Ecto neural progenitor cell (in vitro differentiated cells): ENCODE data around the gene CYBRD1.

Source experiments
- DNase-seq: peaks from one replicate; pipeline ENCODE4 v3.0.0-alpha.2; 2018; ENCODE audit warnings: low spot score

CYBRD1 gene

DNA sequence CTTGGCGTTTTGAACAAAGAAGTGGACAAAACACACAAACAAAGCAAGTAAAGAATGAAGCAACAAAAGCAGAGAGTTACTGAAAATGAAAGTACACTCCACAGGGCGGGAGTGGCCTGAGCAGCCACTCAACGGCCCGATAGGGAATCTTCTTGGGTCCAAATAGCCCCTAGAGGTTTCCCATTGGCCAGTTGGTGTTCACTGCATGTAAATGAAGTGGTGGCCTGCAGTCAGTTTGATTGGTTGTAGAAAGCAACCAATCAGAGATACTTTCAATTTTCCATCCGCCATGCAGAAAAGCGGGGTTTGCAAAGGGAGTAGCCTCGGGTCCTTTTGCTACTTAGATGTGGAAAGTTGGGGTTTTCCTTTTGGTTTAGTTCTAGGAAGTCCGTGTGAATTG is 31.6 kb downstream of the CYBRD1 start:
- no peak for DNase-seq

DNA sequence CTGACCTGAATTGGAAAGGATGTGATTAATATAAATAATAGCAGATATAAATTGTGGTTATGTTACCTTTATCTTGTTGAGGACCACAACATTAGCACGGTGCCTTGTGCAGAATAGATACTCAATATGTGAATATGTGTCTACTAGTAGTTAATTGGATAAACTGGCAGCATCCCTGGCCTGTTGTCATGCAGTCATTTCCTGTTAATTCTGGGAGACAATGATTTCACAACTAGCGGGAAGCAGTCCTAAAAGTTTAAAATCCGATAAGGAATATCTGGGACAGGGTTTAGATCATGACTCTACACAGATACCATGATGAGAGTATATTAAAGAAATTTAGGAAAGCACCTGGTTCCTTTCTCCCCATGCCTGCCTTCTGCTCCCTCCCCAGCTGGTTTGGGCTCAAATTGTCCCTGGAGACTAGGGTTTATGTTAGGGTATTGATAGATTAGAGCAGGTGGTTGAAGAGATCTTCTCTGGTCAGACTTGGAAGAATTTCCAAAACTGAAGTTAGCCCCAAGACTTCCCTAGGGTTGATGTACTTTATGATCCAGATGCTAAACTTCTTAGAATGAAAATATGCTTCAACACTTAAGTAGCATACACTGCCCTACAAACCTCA is 32.8 kb downstream of the CYBRD1 start:
- no peak for DNase-seq

GRCh38 chr2:171557363-171557762 is 35.1 kb downstream of the CYBRD1 start:
- DNase-seq, result no peak

DNA sequence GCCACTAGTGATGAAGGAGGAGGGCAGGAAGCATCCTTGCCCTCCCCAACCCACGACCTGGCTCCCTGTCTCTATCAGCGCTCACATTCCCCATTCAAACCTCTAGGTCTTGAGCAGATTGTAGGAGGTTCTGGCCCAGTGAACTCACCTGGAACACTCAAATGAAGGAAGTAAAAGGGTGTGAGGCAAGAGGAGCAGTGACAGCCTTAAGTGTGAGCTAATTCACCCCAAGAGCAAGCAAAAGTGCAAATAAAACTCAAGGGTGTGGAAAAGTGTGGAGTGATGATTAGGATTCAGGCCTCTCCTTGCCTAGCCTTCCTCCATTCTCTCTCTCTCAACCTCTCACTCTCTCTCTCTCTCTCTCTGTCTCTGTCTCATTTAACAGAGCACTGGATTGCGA is 41.0 kb downstream of the CYBRD1 start:
- DNase-seq, result no peak

DNA sequence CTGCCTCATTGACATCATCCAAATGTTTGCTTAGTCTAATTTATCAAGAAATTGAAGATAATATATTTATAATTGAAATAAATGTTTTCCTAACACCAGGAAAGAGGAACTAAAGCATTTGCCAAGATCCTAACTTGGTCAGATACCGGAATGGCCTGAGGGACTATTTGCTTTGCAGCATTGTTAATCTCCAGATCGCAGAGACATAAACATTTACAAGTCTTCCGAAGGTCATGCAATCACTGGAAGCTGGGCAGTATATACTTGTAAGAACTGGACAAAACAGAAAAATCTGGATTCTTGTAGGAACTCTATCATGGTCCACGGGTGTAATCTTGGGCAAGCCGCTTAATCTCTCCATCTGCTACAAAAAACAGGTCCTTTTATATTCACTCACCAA is 42.2 kb downstream of the CYBRD1 start:
- no peak for DNase-seq

- DNase-seq, result no peak
Measured at GRCh38 chr2:171566057-171566456, 43.8 kb downstream of the CYBRD1 start.

GRCh38 chr2:171566753-171567152 is 44.5 kb downstream of the CYBRD1 start:
- DNase-seq, result no peak

- no peak for DNase-seq
Measured at GRCh38 chr2:171568089-171568488, 45.8 kb downstream of the CYBRD1 start.

- no peak for DNase-seq
Measured at GRCh38 chr2:171571721-171572120, 49.4 kb downstream of the CYBRD1 start.

DNA sequence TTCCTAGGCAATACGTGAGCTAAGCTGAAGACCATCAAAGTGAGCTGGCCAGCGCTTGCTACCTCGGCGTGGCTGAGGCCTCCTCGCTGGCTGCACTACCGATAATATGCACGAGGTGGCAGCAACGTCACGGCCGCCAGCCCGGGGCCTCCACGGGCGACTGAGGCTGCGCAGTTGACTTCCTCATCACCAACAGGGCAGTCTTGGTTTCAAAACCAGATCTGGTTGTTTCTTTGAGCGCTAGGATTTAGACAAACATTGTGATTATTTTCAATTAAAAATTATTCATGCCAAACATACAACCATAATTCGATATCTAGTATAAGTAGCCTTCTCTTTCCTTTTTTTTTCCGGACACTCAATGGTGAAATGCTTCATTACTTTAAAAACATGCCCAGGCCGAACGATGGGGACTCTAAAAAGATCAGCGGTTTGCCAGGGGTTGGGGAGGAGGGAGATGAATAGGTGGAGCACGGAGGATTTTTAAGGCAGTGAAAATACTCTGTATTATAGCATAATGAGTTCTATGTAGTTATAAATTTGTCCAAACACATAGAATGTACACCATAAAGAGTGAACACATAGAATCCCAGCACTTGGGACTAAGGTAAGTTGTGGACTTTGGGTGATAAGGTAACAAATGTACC is 52.0 kb downstream of the CYBRD1 start:
- peak; percentile 88 for DNase-seq

- DNase-seq, result no peak
Measured at GRCh38 chr2:171575606-171576005, 53.3 kb downstream of the CYBRD1 start.

GRCh38 chr2:171578127-171578803 is 56.0 kb downstream of the CYBRD1 start:
- no peak for DNase-seq

GRCh38 chr2:171579481-171579880 is 57.2 kb downstream of the CYBRD1 start:
- no peak for DNase-seq

DNA sequence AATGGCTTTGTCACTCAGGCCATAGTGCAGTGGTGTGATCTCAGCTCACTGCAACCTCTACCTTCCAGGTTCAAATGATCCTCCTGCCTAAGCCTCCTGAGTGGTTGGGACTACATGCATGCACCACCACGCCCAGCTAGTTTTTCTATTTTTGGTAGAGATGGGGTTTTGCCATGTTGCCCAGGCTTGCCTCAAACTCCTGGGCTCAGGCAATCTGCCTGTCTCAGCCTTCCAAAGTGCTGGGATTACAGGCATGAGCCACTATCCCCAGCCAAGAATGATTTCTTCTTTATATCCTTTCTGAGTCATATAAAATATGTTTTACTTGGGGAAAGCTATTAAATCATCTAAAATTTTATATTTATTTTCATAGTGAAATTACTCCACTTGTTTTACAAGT is 61.3 kb downstream of the CYBRD1 start:
- DNase-seq, result no peak

DNA sequence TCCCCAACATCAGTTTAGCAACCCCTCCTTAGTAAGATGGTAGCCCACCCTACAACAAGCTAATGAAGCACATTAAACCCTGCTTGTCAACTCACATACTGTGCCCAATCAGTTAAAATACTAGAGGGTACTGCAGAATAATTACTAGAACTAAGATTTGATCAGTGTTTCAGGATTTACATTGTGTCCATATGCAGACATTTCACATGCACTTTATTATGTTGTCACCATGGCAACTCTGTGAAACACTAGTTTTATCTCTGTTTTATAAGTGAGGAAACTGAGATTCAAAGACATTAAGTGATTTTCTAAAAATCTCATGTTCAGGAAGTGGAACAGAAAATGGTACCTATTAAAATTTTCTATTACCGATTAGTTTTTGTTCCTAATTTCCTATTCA is 61.7 kb downstream of the CYBRD1 start:
- no peak for DNase-seq

DNA sequence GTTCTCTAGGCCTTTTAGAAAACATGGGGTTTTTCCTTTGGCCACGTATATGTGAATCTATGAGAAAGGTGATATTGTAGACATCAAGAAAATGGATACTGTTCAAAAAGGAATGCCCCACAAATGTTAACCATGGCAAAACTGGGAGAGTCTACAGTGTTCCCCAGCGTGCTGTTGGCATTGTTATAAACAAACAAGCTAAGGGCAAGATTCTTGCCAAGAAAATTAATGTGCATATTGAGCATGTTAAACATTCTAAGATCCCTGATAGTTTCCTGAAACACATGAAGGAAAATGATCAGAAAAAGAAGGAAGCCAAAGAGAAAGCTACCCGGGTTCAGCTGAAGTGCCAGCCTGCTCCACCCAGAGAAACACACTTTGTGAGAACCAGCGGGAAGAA is 64.9 kb downstream of the CYBRD1 start:
- no peak for DNase-seq

DNA sequence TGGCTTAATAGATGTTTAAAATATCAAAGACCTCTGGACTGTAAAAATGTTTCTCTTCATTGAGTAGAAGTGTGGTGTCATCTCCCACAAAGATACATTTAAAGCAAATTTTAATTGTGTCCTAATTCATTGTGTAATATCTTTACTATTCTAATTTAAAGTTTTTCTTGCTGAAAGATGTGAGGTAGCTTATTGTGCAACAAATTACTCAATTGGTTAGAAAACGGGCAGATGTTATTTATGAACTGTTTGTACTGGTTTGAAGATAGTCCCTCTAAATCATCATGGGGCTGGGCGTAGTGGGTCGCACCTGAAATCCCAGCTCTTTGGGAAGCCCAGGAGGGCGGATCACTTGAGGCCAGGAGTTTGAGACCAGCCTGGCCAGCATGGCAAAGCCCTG is 65.3 kb downstream of the CYBRD1 start:
- DNase-seq, result no peak

GRCh38 chr2:171590116-171590515 is 67.8 kb downstream of the CYBRD1 start:
- no peak for DNase-seq

GRCh38 chr2:171592036-171592555 is 69.8 kb downstream of the CYBRD1 start:
- no peak for DNase-seq

GRCh38 chr2:171595456-171595855 is 73.2 kb downstream of the CYBRD1 start:
- no peak for DNase-seq

GRCh38 chr2:171595896-171596295 is 73.6 kb downstream of the CYBRD1 start:
- DNase-seq, result no peak

- peak; percentile 52 for DNase-seq
Measured at GRCh38 chr2:171598713-171599319, 76.5 kb downstream of the CYBRD1 start.

- DNase-seq, result no peak
Measured at GRCh38 chr2:171600126-171600525, 77.9 kb downstream of the CYBRD1 start.
